IPS DF 4.7 (cell line): ENCODE data around the gene CHD6.

ENCODE experiments used
- DNase-seq: peaks from one replicate; pipeline ENCODE4 v3.0.0-alpha.2; 2013; ENCODE audit warnings: low spot score; ENCODE audit errors: extremely low read depth

The CHD6 gene

GRCh38 chr20:41356951-41357350, 261.2 kb downstream of the CHD6 start:
- no peak for DNase-seq

- DNase-seq = no peak
Measured at GRCh38 chr20:41355598-41356203, 262.5 kb downstream of the CHD6 start.

- no peak for DNase-seq
Measured at GRCh38 chr20:41355192-41355591, 263.0 kb downstream of the CHD6 start.

GRCh38 chr20:41353530-41353929, 264.6 kb downstream of the CHD6 start:
- no peak for DNase-seq

GRCh38 chr20:41352666-41353065, 265.5 kb downstream of the CHD6 start:
- no peak for DNase-seq

- no peak for DNase-seq
Measured at GRCh38 chr20:41352106-41352505, 266.1 kb downstream of the CHD6 start.
